Astrocyte of the cerebellum (primary cell): Measurements from ENCODE around the gene POFUT1.

ENCODE experiments used
- DNase-seq: peaks from one replicate; pipeline ENCODE4 v3.0.0-alpha.2; 2011; ENCODE audit warnings: low read depth
- H3K4me3 ChIP-seq: 2 replicates; pipeline ENCODE4 v1.5.1; 2011; ENCODE audit warnings: mild to moderate bottlenecking, low read depth, low read length, moderate library complexity
- in situ Hi-C: cut with HindIII; loops from 2 replicates; pipeline ENCODE4 v1.10.0; 2017; ENCODE audit warnings: low sequenced_read_pairs
- TF ChIP-seq, protein P1 (sequence below): IDR thresholded peaks from 2 replicates; pipeline ENCODE4 v1.5.1; 2012; ENCODE audit warnings: low read length, low read depth, moderate library complexity, mild to moderate bottlenecking; ENCODE audit errors: missing control alignments

The POFUT1 gene

DNA sequence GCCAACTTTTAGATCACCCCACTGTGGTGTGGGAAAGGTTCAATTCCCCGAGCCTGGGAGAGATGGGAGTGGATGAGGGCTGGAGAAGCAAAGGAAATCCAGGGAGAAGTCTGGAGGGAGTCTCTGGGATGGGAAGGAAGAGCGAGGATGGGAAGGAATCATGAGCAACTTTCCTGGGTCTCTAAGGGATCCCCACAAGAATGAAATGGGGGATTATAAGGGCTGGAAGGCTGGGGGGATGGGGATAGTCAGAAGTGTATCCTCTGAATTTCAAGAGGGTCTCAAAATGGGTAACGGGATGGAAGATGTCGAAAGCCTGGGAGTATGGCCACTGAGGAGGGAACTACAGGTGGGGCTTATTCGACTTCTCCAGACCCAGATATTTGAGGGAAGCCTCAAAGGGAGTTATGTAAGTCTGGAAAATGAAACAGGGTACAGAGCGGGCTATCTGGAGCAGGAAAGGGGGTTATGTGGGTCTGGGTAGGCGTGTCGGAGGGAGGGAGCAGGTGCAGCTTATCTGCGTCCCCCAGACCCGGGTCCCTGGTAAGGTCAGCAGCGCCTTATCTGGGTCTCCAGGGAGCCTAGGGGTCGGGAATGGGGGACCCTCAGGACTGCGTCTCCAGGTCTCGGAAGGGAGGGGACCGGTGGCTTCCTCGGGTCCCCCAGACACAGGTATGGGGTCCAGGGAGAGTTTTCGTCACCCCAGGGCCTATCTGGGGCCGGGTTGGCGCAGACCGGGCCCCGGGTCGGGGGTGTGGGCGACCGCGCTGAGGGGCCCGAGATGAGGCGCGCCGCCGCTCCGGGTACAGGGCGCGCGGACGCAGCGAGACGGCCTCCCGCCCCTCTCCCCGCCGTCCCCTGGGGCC, 687 bp upstream of the POFUT1 start:
- peak overlapping the region; percentile 91 for H3K4me3 ChIP-seq
- no peak for DNase-seq
- in situ Hi-C loops: no loop called here
- TF ChIP-seq, protein P1, sequence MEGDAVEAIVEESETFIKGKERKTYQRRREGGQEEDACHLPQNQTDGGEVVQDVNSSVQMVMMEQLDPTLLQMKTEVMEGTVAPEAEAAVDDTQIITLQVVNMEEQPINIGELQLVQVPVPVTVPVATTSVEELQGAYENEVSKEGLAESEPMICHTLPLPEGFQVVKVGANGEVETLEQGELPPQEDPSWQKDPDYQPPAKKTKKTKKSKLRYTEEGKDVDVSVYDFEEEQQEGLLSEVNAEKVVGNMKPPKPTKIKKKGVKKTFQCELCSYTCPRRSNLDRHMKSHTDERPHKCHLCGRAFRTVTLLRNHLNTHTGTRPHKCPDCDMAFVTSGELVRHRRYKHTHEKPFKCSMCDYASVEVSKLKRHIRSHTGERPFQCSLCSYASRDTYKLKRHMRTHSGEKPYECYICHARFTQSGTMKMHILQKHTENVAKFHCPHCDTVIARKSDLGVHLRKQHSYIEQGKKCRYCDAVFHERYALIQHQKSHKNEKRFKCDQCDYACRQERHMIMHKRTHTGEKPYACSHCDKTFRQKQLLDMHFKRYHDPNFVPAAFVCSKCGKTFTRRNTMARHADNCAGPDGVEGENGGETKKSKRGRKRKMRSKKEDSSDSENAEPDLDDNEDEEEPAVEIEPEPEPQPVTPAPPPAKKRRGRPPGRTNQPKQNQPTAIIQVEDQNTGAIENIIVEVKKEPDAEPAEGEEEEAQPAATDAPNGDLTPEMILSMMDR: no peak

DNA sequence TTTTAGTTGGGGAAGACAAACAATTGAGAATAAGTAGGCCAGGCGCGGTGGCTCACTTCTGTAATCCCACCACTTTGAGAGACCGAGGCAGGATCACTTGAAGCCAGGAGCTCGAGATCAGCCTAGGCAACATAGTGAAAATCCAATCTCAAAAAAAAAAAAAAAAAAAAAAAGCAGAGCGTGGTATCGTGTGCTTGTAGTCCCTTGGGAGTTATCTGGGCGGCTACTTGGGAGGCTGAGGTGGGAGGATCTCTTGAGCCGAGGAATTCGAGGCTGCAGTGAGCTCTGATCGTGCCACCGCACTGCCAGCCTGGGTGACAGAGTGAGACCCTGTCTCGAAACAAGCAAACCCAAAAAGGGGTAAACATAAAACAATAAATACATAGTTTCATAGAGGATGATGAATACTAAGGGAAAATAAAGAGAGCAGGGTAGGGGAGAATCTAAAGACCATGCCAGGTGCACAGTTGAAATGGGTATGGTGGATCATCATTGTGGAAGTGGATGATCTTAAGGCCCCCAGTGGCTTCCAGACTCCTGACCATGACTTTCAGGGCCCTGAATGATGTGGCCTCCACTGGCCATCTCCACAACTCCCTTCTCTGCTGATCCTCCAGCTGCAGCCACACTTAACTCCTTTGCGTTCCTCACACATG, 947 bp downstream of the POFUT1 start:
- peak overlapping the region; percentile 91 for H3K4me3 ChIP-seq
- no peak for DNase-seq
- in situ Hi-C loops: no loop called here
- TF ChIP-seq, protein P1: no peak

DNA sequence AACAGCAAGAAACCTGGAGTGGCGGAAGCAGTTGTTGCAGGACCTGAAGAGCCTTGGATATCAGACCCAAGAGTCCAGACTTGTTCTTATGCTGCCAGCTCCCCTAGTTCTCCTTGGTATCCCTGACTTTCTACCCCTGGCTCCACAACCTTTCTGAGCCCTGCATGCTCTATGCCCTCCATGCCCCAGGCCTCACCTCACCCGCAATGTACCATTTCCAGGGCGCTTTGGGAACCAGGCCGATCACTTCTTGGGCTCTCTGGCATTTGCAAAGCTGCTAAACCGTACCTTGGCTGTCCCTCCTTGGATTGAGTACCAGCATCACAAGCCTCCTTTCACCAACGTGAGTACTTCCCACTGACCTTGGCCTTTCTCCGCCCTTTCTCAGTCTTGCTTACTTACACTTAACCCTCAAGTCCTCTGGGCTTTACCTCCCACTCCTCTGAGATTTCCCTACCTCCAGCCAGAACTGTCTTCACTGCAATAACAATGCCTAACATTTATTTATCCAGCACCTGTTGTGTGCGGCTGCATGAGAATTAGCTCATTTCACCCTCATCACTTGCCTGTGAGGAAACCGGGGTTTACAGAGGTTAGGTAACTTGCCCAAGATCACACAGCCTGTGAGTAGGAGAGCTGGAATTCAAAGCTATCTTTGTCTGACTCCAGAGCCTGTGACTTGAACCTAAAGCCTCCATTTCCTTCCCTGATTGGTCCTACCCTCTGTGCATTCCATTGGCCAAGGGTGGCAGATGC, 2.3 kb downstream of the POFUT1 start:
- in situ Hi-C loops: loop anchor here (5.0 kb wide), 1 partner anchor 67 kb away; the partner anchor contains the start of gene KIF3B
- no peak overlapping the region for H3K4me3 ChIP-seq
- TF ChIP-seq, protein P1: no peak
- no peak for DNase-seq

DNA sequence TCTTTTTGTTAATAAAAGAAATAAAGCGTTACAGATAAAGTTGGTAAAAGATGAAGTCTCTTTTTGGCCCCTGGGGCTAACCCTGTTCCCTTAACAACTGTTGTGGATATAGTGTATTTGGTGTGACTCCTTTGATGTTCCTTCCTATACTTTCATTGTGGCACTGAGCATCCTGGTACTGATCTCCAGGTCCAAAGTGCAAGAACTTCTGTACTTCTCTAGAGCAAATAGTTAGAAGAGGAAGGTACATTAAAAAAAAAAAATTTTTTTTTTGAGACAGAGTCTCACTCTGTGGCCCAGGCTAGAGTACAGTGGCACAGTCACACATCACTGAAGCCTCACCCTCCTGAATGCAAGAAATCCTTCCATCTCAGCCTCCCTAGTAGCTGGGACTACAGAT, 6.2 kb downstream of the POFUT1 start:
- in situ Hi-C loops: loop anchor here (5.0 kb wide), 1 partner anchor 63 kb away; the partner anchor contains the start of gene KIF3B
- DNase-seq: no peak
- no peak overlapping the region for H3K4me3 ChIP-seq
- TF ChIP-seq, protein P1: no peak

DNA sequence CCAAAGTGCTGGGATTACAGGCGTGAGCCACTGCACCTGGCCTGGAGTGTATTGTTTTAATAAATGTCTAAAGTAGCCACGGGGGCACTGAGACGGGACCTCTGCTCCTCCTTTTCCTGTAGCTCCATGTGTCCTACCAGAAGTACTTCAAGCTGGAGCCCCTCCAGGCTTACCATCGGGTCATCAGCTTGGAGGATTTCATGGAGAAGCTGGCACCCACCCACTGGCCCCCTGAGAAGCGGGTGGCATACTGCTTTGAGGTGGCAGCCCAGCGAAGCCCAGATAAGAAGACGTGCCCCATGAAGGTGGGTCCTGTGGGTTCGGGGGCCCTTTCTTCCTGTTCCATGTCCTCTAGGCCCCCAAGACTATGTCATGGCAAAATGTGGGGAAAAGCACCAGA, 7.5 kb downstream of the POFUT1 start:
- no peak for DNase-seq
- in situ Hi-C loops: no loop called here
- no peak overlapping the region for H3K4me3 ChIP-seq
- TF ChIP-seq, protein P1: no peak

DNA sequence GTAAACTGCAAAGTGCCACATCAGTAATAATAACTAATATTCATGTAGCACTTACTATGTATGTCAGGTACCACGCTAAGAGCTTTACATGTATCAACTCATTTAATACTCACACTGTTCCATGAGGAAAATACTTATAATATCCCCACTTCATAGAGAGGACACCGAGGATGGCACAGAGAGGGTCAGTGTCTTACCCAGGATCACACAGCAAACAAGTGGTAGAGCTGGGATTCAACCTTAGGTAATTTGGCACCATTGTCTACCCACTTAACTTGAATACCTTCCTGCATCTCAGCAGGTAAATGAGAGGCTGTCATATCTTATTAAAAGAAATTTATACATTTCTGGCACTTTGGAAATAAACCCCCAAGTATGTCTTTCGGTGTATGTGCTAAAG, 8.0 kb downstream of the POFUT1 start:
- in situ Hi-C loops: no loop called here
- DNase-seq: no peak
- TF ChIP-seq, protein P1: no peak

More for the DNA sequence above, 8.0 kb downstream of the POFUT1 start:
- no peak overlapping the region for H3K4me3 ChIP-seq
